Hair follicle dermal papilla cell (primary cell): ENCODE data around the gene SNAPC4. TPM values are rescaled to one million over a fixed set of nuclear protein-coding genes. Genes with fewer than 3 reads are reported as not detected.

ENCODE experiments used
- total RNA-seq: library from RNA; depleted of rRNA; stranded (reverse); fragments of >200 nt; gene quantifications from 2 replicates; pipeline ENCODE4 v1.2.3, GENCODE V29; 2012

The SNAPC4 gene
- total RNA-seq = 9.0 and 9.1 TPM in 2 replicates

GRCh38 chr9:136400038-136400834 is at the start of gene SNAPC4:
TSS of gene SNAPC4 (minus strand) at chr9:136400170. CDS start at chr9:136398428, 1,742 bp downstream.

DNA sequence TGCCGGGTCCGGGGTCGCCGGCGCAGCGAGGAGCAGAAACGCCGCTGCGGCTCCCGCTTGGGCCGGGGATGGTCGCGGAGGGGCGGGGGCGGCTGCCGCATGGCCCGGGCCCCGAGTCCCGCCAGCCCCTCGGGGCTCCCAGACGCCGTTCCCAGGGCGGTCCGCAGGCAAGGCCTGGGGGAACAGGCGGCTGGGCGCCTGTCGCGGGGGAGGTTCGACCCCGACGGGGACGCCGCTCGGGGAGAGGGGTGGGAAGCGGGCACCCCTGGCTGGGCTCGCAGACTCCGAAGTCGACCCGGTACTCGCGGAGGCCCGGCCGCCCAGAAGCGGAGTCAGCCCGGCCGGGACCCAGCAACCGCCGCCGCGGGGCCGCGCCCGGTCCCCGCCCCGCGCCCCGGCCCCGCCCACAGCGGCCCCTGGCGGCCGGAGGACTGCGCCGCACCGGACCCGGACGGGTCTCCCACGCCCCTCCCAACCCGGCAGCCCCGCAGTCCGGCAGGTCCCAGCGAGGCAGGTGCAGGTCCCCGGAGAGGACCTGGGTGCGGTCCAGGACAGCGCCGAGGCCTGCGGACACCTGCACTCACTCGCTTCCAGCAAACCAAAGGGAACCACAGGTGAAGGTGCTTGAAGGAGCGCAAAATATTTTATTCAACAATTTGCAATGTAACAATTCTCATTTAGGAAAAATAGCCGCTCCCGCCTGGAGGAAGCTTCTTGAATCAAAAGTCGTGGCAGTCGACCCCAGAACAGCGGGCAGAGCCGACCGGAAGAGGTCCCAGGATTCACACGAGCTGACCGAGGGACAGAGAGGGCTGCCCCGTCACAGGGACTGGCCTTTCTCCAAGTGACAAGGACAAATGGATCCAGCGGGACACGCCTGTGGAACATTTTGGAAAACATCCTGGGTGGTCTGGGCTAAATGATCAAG is 39.8 kb upstream of the SNAPC4 start, which contains the start of gene INPP5E:
Gene INPP5E (minus strand): TSS at position 365 of the 928 bp plus-strand sequence. CDS start 426 bp downstream, outside the sequence.

GRCh38 chr9:136410500-136411287 is 10.7 kb upstream of the SNAPC4 start, which contains the start of the genes ENTR1 and PMPCA:
TSS of gene ENTR1 (minus strand) at chr9:136410614. CDS start at chr9:136410397, 217 bp downstream.
TSS of gene PMPCA (plus strand) at chr9:136410658. CDS start at chr9:136410669, 11 bp downstream.

DNA sequence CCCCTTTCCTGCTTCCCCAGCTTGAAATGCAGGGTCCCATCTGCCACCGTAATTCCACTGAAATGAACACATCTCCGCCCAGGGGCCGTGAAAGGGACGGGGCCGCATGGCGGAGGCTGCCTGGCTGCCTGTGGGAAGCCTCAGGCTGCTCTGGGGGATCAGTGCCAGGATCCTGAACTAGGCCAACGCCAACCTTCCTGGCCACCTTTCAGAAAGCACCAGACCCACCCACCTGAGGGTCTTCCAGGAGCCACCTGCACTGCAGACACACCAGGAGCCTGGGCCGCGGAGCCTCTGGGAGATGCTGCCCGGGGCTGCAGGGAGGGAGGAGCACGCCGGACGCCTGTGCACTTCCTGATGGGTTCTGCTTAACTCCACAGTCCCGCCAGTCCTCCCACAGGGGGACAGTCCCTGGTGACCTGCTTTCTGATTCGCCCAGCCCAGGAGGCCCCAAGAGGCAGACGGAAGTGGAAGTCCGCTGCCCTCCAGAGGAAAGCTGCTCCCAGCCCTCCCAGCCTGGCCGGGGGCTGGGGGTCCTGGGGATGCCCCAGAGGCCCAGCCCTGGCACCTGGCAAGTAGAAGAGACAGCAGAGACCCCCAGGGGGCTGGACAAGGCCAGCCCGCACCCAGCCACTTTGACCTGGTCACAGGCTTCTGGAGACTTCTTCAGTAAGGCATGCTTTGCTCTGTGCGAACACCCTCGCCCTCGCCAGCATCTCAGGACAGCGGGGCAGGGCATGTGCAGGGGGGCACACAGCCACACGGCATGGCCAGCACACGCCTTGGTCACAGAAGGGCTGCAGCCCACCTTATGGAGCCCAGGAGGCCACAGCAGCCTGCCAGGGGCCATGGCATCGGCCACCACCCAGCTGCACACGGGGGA is 26.4 kb downstream of the SNAPC4 start, which contains the start of gene CARD9:
Gene CARD9 (minus strand): TSS at position 370 of the 883 bp plus-strand sequence. CDS start 1,591 bp downstream, outside the sequence.

DNA sequence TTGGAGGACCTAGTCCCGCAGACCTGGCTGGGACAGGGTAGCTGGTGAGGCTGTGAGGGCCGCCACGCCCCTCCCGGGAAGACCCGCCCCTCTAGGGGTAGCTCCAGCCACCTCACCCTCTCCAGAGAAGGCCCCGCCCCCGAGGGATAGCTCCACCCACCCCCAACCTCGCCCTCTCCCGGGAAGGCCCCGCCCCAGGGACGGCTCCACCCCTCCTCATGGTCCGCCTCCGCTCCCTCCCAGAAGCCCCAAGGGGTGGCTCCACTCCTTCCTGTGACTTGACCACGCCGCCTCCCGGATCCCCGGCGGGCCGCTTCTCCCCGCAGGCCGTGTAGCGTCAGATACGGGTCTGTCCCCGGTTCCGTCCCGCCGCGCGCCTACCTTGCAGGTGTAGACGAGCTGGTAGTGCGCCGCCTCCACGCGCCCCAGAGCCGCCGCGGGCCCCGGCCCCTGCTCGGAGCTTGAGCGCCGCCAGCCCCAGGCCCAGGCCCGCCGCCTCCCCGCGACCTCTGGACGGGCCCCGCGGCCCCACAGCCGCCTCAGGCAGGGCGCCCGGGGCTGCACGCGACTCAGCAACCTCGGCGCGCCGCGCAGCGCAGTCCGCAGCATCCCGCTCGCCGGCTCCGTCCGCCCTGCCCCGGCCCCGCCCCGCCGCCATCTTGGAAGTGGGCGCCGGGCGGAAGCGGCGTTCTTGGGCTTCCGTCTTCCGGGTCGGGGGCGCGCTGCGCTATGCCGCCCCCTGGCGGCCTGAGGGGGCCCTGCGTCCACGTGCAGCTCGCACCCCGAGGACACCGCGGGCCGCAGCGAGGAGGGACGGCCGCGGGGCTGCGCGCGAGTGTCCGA is 36.6 kb downstream of the SNAPC4 start, which contains the start of gene DNLZ:
Gene DNLZ (minus strand): TSS at position 639 of the 843 bp plus-strand sequence. CDS start 30 bp downstream, at position 609.

Other genes with a start within 250 kb of the SNAPC4 start
- not detected in 2 replicates for gene LHX3, start 195.0 kb downstream of the SNAPC4 start, total RNA-seq
- 10.9 and 11.5 TPM in 2 replicates for gene QSOX2, start 154.4 kb downstream of the SNAPC4 start, total RNA-seq
- not detected in 2 replicates for gene CCDC187, start 96.1 kb downstream of the SNAPC4 start, total RNA-seq
- gene GPSM1, start 72.6 kb downstream of the SNAPC4 start, total RNA-seq = 74.6 and 85.5 TPM in 2 replicates
- 6.0 and 8.8 TPM in 2 replicates for gene DNLZ, start 36.4 kb downstream of the SNAPC4 start, total RNA-seq
- gene CARD9, start 26.5 kb downstream of the SNAPC4 start, total RNA-seq = 2.9 and 3.2 TPM in 2 replicates
- 26.2 and 33.1 TPM in 2 replicates for gene ENTR1, start 10.4 kb upstream of the SNAPC4 start, total RNA-seq
- gene PMPCA, start 10.5 kb upstream of the SNAPC4 start, total RNA-seq = 36.7 and 37.3 TPM in 2 replicates
- 11.9 and 13.1 TPM in 2 replicates for gene INPP5E, start 39.7 kb upstream of the SNAPC4 start, total RNA-seq
- 43.7 and 53.5 TPM in 2 replicates for gene SEC16A, start 82.9 kb upstream of the SNAPC4 start, total RNA-seq
- gene NOTCH1, start 145.9 kb upstream of the SNAPC4 start, total RNA-seq = 8.4 and 15.1 TPM in 2 replicates